K562 (cell line): ENCODE measurements around the gene LIPT1. TPM values are rescaled to one million over a fixed set of nuclear protein-coding genes. Genes with fewer than 3 reads are reported as not detected.

Source experiments
- AFF4 ChIP-seq: sonication (generic); formaldehyde crosslinking; IDR thresholded peaks from 2 replicates; pipeline ENCODE4 v1.8.0; 2023; ENCODE audit warnings: mild to moderate bottlenecking, missing genetic modification reagents
- CHCHD3 ChIP-seq: fragments of 250-450 bp; sonication (Bioruptor Pico); IDR thresholded peaks from 2 replicates; pipeline ENCODE4 v2.1.2; 2022; ENCODE audit warnings: mild to moderate bottlenecking
- DIDO1 ChIP-seq: fragments of 450-650 bp; IDR thresholded peaks from 2 replicates; pipeline ENCODE4 v1.6.1; 2016; ENCODE audit warnings: low read depth, missing biosample characterization, missing genetic modification characterization
- IRF9 ChIP-seq: fragments of 450-650 bp; IDR thresholded peaks from 2 replicates; pipeline ENCODE4 v1.6.1; 2016; ENCODE audit warnings: missing biosample characterization, missing genetic modification characterization
- KDM1A ChIP-seq, 2 experiments: fragments of 450-650 bp; IDR thresholded peaks; 2 replicates each; pipeline ENCODE4 v1.6.1; 2016; ENCODE audit warnings: mild to moderate bottlenecking in 2 of 2
- KLF13 ChIP-seq: fragments of 450-650 bp; IDR thresholded peaks from 2 replicates; pipeline ENCODE4 v1.6.1; 2016; ENCODE audit warnings: missing genetic modification characterization, low read depth, mild to moderate bottlenecking, missing compliant biosample characterization, moderate library complexity, borderline replicate concordance
- POLR2B ChIP-seq: fragments of 450-650 bp; IDR thresholded peaks from 2 replicates; pipeline ENCODE4 v1.6.1; 2018; ENCODE audit warnings: low read depth; ENCODE audit not compliant: partially characterized antibody
- SETDB1 ChIP-seq: IDR thresholded peaks from one replicate; pipeline ENCODE4 v1.6.1; 2012; ENCODE audit warnings: low read length, control low read depth, inconsistent platforms
- SMARCA5 ChIP-seq: fragments of 450-650 bp; IDR thresholded peaks from 2 replicates; pipeline ENCODE4 v1.6.1; 2016
- SMARCC2 ChIP-seq: fragments of 450-650 bp; IDR thresholded peaks from 2 replicates; pipeline ENCODE4 v1.6.1; 2017; ENCODE audit warnings: antibody characterized with exemption, moderate library complexity, mild to moderate bottlenecking, low read depth
- TSC22D4 ChIP-seq: fragments of 450-650 bp; IDR thresholded peaks from 2 replicates; pipeline ENCODE4 v1.6.1; 2016; ENCODE audit warnings: missing genetic modification characterization, missing biosample characterization, control low read depth
- ZKSCAN8 ChIP-seq: fragments of 200-800 bp; sonication (Bioruptor generic); IDR thresholded peaks from 2 replicates; pipeline ENCODE4 v1.6.1; 2016; ENCODE audit warnings: missing genetic modification characterization, missing compliant biosample characterization
- ZNF282 ChIP-seq: sonication (generic); formaldehyde crosslinking; IDR thresholded peaks from 2 replicates; pipeline ENCODE4 v1.8.1; 2023; ENCODE audit warnings: missing genetic modification reagents
- ZNF586 ChIP-seq: fragments of 450-650 bp; formaldehyde crosslinking; conservative IDR thresholded peaks from 2 replicates; pipeline ENCODE4 v1.4.0; 2020; ENCODE audit warnings: mild to moderate bottlenecking, moderate library complexity
- polyA plus RNA-seq, 8 experiments: library from polyadenylated mRNA; depleted of rRNA in 4 of 8; stranded (reverse) in 5 of 8; unstranded in 3 of 8; fragments of >200 nt; fragmentation: Nextera tagmentation in 2 of 8; fragmentation: Illumina TruSeq in 1 of 8; extraction: Ambion mirVana in 2 of 8; extraction: Trizol in 1 of 8; gene quantifications; 2 replicates each; pipeline versions ENCODE4 v1.2.1 to v1.2.3, GENCODE V29; 2011 to 2014; ENCODE audit warnings: inconsistent platforms in 1 of 8, missing spikeins in 1 of 8
- total RNA-seq, 7 experiments: library from RNA; depleted of rRNA in 6 of 7; stranded (reverse); fragments of >200 nt in 6 of 7; fragmentation: Illumina TruSeq in 2 of 7; extraction: Trizol in 2 of 7; gene quantifications; 2 replicates each; pipeline versions ENCODE4 v1.2.1 to v1.2.3, GENCODE V29; 2011 to 2021; ENCODE audit warnings: low replicate concordance in 1 of 7
- TF ChIP-seq, protein P1 (sequence below): fragments of 450-650 bp; IDR thresholded peaks from 2 replicates; pipeline ENCODE4 v1.6.1; 2018; ENCODE audit not compliant: partially characterized antibody
- TF ChIP-seq, protein P2 (sequence below): sonication (generic); formaldehyde crosslinking; IDR thresholded peaks from 2 replicates; pipeline ENCODE4 v1.4.0; 2020; ENCODE audit warnings: mild to moderate bottlenecking, missing genetic modification reagents

Gene LIPT1
- total and polyA plus RNA-seq, 9 of the 15 experiments (the other 6 are each of a cell fraction or from before 2014, with no cell fraction given): 6.4 to 18.3 (median 11.6) TPM

- TF ChIP-seq, protein P1, sequence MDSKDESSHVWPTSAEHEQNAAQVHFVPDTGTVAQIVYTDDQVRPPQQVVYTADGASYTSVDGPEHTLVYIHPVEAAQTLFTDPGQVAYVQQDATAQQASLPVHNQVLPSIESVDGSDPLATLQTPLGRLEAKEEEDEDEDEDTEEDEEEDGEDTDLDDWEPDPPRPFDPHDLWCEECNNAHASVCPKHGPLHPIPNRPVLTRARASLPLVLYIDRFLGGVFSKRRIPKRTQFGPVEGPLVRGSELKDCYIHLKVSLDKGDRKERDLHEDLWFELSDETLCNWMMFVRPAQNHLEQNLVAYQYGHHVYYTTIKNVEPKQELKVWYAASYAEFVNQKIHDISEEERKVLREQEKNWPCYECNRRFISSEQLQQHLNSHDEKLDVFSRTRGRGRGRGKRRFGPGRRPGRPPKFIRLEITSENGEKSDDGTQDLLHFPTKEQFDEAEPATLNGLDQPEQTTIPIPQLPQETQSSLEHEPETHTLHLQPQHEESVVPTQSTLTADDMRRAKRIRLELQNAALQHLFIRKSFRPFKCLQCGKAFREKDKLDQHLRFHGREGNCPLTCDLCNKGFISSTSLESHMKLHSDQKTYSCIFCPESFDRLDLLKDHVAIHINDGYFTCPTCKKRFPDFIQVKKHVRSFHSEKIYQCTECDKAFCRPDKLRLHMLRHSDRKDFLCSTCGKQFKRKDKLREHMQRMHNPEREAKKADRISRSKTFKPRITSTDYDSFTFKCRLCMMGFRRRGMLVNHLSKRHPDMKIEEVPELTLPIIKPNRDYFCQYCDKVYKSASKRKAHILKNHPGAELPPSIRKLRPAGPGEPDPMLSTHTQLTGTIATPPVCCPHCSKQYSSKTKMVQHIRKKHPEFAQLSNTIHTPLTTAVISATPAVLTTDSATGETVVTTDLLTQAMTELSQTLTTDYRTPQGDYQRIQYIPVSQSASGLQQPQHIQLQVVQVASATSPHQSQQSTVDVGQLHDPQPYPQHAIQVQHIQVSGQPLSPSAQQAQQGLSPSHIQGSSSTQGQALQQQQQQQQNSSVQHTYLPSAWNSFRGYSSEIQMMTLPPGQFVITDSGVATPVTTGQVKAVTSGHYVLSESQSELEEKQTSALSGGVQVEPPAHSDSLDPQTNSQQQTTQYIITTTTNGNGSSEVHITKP: no peak
- peak; percentile 25 for TF ChIP-seq POLR2B
- no peak for TF ChIP-seq KLF13
- TF ChIP-seq ZNF282 (CRISPR knock-in tag): no peak
- no peak for TF ChIP-seq SETDB1
- TF ChIP-seq DIDO1 (tag): no peak
- no peak for TF ChIP-seq CHCHD3 (CRISPR knock-in tag)
- no peak for TF ChIP-seq TSC22D4 (tag)
- no peak for TF ChIP-seq AFF4 (CRISPR knock-in tag)
- no peak for TF ChIP-seq SMARCA5
- TF ChIP-seq ZNF586 (CRISPR knock-in tag): no peak
- TF ChIP-seq, protein P2, sequence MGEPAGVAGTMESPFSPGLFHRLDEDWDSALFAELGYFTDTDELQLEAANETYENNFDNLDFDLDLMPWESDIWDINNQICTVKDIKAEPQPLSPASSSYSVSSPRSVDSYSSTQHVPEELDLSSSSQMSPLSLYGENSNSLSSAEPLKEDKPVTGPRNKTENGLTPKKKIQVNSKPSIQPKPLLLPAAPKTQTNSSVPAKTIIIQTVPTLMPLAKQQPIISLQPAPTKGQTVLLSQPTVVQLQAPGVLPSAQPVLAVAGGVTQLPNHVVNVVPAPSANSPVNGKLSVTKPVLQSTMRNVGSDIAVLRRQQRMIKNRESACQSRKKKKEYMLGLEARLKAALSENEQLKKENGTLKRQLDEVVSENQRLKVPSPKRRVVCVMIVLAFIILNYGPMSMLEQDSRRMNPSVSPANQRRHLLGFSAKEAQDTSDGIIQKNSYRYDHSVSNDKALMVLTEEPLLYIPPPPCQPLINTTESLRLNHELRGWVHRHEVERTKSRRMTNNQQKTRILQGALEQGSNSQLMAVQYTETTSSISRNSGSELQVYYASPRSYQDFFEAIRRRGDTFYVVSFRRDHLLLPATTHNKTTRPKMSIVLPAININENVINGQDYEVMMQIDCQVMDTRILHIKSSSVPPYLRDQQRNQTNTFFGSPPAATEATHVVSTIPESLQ (CRISPR knock-in tag): no peak
- TF ChIP-seq IRF9 (tag): no peak
- no peak for TF ChIP-seq KDM1A (IDR thresholded peaks at IDR 0.05)
- TF ChIP-seq SMARCC2: no peak
- TF ChIP-seq ZKSCAN8 (CRISPR knock-in tag): no peak
These were observed 13.4 kb upstream of the LIPT1 start, which contains the start of gene C2orf15 (continued) for GRCh38 chr2:99141110-99142108.
